ENCODE data around the gene IMMP2L.
"Not testable (repeated sequence)": the region's sequence is repeated elsewhere in the genome, so short reads cannot be mapped to it uniquely, and the experiment has no call there.

IMMP2L gene

GRCh38 chr7:111486472-111487142, 75.7 kb downstream of the IMMP2L start:
- no peak for ATAC-seq (replicated peaks; ENCODE audit: extremely low read depth, poor library complexity, severe bottlenecking)
- H3K4me1 Mint-ChIP-seq: no peaks in the 10 kb centered on the region
- DNase-seq (ENCODE audit: low spot score in 2 of 2): no peak
- H3K27ac Mint-ChIP-seq (ENCODE audit: low read depth): no peak overlapping the region
- H3K9me3 Mint-ChIP-seq: no peaks in the 10 kb centered on the region
- peaks cover under 1% of the 10 kb centered on the region for H3K36me3 Mint-ChIP-seq (ENCODE audit: insufficient read depth)
- no peak overlapping the region for H3K4me3 Mint-ChIP-seq
- no peaks in the 10 kb centered on the region for H3K27me3 Mint-ChIP-seq

- Mint-ChIP-seq H3K27ac (ENCODE audit: low read depth) (no peak overlapping the region), H3K36me3 (ENCODE audit: insufficient read depth) (peaks cover 2% of the 10 kb centered on the region), H3K4me1 (no peaks in the 10 kb centered on the region), H3K4me3 (no peak overlapping the region), H3K9me3 (no peaks in the 10 kb centered on the region), H3K27me3 (no peaks in the 10 kb centered on the region)
- ATAC-seq (replicated peaks; ENCODE audit: extremely low read depth, poor library complexity, severe bottlenecking): no peak
- DNase-seq (ENCODE audit: low spot score in 2 of 2): no peak
Observed at GRCh38 chr7:111485701-111486380, 76.5 kb downstream of the IMMP2L start.

- H3K27me3 Mint-ChIP-seq: no peaks in the 10 kb centered on the region
- no peak for ATAC-seq (replicated peaks; ENCODE audit: extremely low read depth, poor library complexity, severe bottlenecking)
- no peaks in the 10 kb centered on the region for H3K9me3 Mint-ChIP-seq
- no peak overlapping the region for H3K27ac Mint-ChIP-seq (ENCODE audit: low read depth)
- no peak for DNase-seq (ENCODE audit: low spot score in 2 of 2)
- H3K36me3 Mint-ChIP-seq (ENCODE audit: insufficient read depth): peaks cover 2% of the 10 kb centered on the region
- no peaks in the 10 kb centered on the region for H3K4me1 Mint-ChIP-seq
- no peak overlapping the region for H3K4me3 Mint-ChIP-seq
Observed at GRCh38 chr7:111483078-111483477, 79.2 kb downstream of the IMMP2L start.

- ATAC-seq (replicated peaks; ENCODE audit: extremely low read depth, poor library complexity, severe bottlenecking) (no peak), DNase-seq (ENCODE audit: low spot score in 2 of 2) (no peak)
- Mint-ChIP-seq H3K4me3 (no peak overlapping the region), H3K36me3 (ENCODE audit: insufficient read depth) (peaks cover 2% of the 10 kb centered on the region), H3K27ac (ENCODE audit: low read depth) (no peak overlapping the region), H3K4me1 (no peaks in the 10 kb centered on the region), H3K27me3 (no peaks in the 10 kb centered on the region), H3K9me3 (no peaks in the 10 kb centered on the region)
Observed at GRCh38 chr7:111477462-111478225, 84.6 kb downstream of the IMMP2L start.

GRCh38 chr7:111476586-111477293, 85.6 kb downstream of the IMMP2L start:
- H3K36me3 Mint-ChIP-seq (ENCODE audit: insufficient read depth): peaks cover 2% of the 10 kb centered on the region
- H3K27ac Mint-ChIP-seq (ENCODE audit: low read depth): no peak overlapping the region
- DNase-seq (ENCODE audit: low spot score in 2 of 2): no peak
- H3K4me3 Mint-ChIP-seq: no peak overlapping the region
- no peaks in the 10 kb centered on the region for H3K9me3 Mint-ChIP-seq
- no peaks in the 10 kb centered on the region for H3K27me3 Mint-ChIP-seq
- ATAC-seq (replicated peaks; ENCODE audit: extremely low read depth, poor library complexity, severe bottlenecking): no peak
- no peaks in the 10 kb centered on the region for H3K4me1 Mint-ChIP-seq

GRCh38 chr7:111475959-111476358, 86.3 kb downstream of the IMMP2L start:
- Mint-ChIP-seq H3K27ac (ENCODE audit: low read depth) (no peak overlapping the region), H3K27me3 (no peaks in the 10 kb centered on the region), H3K4me3 (no peak overlapping the region), H3K4me1 (no peaks in the 10 kb centered on the region), H3K9me3 (no peaks in the 10 kb centered on the region), H3K36me3 (ENCODE audit: insufficient read depth) (no peaks in the 10 kb centered on the region)
- no peak for DNase-seq (ENCODE audit: low spot score in 2 of 2)
- ATAC-seq (replicated peaks; ENCODE audit: extremely low read depth, poor library complexity, severe bottlenecking): no peak

- H3K4me1 Mint-ChIP-seq: no peaks in the 10 kb centered on the region
- H3K27me3 Mint-ChIP-seq: no peaks in the 10 kb centered on the region
- H3K27ac Mint-ChIP-seq (ENCODE audit: low read depth): no peak overlapping the region
- H3K36me3 Mint-ChIP-seq (ENCODE audit: insufficient read depth): no peaks in the 10 kb centered on the region
- no peak overlapping the region for H3K4me3 Mint-ChIP-seq
- ATAC-seq (replicated peaks; ENCODE audit: extremely low read depth, poor library complexity, severe bottlenecking): no peak
- no peak for DNase-seq (ENCODE audit: low spot score in 2 of 2)
- H3K9me3 Mint-ChIP-seq: no peaks in the 10 kb centered on the region
Observed at GRCh38 chr7:111475419-111475748, 86.9 kb downstream of the IMMP2L start.

GRCh38 chr7:111474723-111475418, 87.4 kb downstream of the IMMP2L start:
- H3K4me1 Mint-ChIP-seq: no peaks in the 10 kb centered on the region
- H3K36me3 Mint-ChIP-seq (ENCODE audit: insufficient read depth): no peaks in the 10 kb centered on the region
- H3K27ac Mint-ChIP-seq (ENCODE audit: low read depth): no peak overlapping the region
- no peak for ATAC-seq (replicated peaks; ENCODE audit: extremely low read depth, poor library complexity, severe bottlenecking)
- no peaks in the 10 kb centered on the region for H3K27me3 Mint-ChIP-seq
- H3K9me3 Mint-ChIP-seq: no peaks in the 10 kb centered on the region
- no peak overlapping the region for H3K4me3 Mint-ChIP-seq
- DNase-seq (ENCODE audit: low spot score in 2 of 2): no peak

GRCh38 chr7:111473449-111474198, 88.7 kb downstream of the IMMP2L start:
- Mint-ChIP-seq H3K4me1 (no peaks in the 10 kb centered on the region), H3K9me3 (peaks cover 3% of the 10 kb centered on the region), H3K27me3 (no peaks in the 10 kb centered on the region), H3K27ac (ENCODE audit: low read depth) (no peak overlapping the region), H3K4me3 (no peak overlapping the region), H3K36me3 (ENCODE audit: insufficient read depth) (no peaks in the 10 kb centered on the region)
- ATAC-seq (replicated peaks; ENCODE audit: extremely low read depth, poor library complexity, severe bottlenecking) (no peak), DNase-seq (ENCODE audit: low spot score in 2 of 2) (no peak)

- Mint-ChIP-seq H3K4me3 (no peak overlapping the region), H3K36me3 (ENCODE audit: insufficient read depth) (no peaks in the 10 kb centered on the region), H3K4me1 (no peaks in the 10 kb centered on the region), H3K27me3 (no peaks in the 10 kb centered on the region), H3K9me3 (peaks cover 8% of the 10 kb centered on the region), H3K27ac (ENCODE audit: low read depth) (no peak overlapping the region)
- DNase-seq (ENCODE audit: low spot score in 2 of 2): no peak
- ATAC-seq (replicated peaks; ENCODE audit: extremely low read depth, poor library complexity, severe bottlenecking): no peak
Observed at GRCh38 chr7:111470998-111471397, 91.3 kb downstream of the IMMP2L start.

- not testable (repeated sequence) for H3K9me3 Mint-ChIP-seq; H3K4me1 Mint-ChIP-seq; ATAC-seq (replicated peaks; ENCODE audit: extremely low read depth, poor library complexity, severe bottlenecking); DNase-seq (ENCODE audit: low spot score in 2 of 2); H3K36me3 Mint-ChIP-seq (ENCODE audit: insufficient read depth); H3K27ac Mint-ChIP-seq (ENCODE audit: low read depth); H3K4me3 Mint-ChIP-seq; H3K27me3 Mint-ChIP-seq
Observed at GRCh38 chr7:111469894-111470293, 92.4 kb downstream of the IMMP2L start.

GRCh38 chr7:111465774-111466173, 96.5 kb downstream of the IMMP2L start:
- not testable (repeated sequence) for H3K27ac Mint-ChIP-seq (ENCODE audit: low read depth); ATAC-seq (replicated peaks; ENCODE audit: extremely low read depth, poor library complexity, severe bottlenecking); DNase-seq (ENCODE audit: low spot score in 2 of 2); H3K27me3 Mint-ChIP-seq; H3K4me3 Mint-ChIP-seq; H3K9me3 Mint-ChIP-seq; H3K36me3 Mint-ChIP-seq (ENCODE audit: insufficient read depth); H3K4me1 Mint-ChIP-seq

Measured in central memory CD8-positive, alpha-beta T cell (primary cell).